GM18951 (cell line): Measurements from ENCODE around the gene EBLN2.
"Not testable (repeated sequence)": the region's sequence is repeated elsewhere in the genome, so short reads cannot be mapped to it uniquely, and the experiment has no call there.

Source experiments
- POLR2A ChIP-seq: IDR thresholded peaks from 4 replicates; pipeline ENCODE4 v1.6.1; 2011; ENCODE audit warnings: mild to moderate bottlenecking; ENCODE audit not compliant: insufficient read length, insufficient read depth; ENCODE audit errors: extremely low read depth
- in situ Hi-C: fragments of 300-500 bp; cut with MboI; formaldehyde crosslinking; loops from one replicate; pipeline ENCODE4 v1.12.0; 2022; ENCODE audit warnings: low sequenced_read_pairs, mixed read lengths, inconsistent platforms; ENCODE audit not compliant: unreplicated experiment

The EBLN2 gene

DNA sequence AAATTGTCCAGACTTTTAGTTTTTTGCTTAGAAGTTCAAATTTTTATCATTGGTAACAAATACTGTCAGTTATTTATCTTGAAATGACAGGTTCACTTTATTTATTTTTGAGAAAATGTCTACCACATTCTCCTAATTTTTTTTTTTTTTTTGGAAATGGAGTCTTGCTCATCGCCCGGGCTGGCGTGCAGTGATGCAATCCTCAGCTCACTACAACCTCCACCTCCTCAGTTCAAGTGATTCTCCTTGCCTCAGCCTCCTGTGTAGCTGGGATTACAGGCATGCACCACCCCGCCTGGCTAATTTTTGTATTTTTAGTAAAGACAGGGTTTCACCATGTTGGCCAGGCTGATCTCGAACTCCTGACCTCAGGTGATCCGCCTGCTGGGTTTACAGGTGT lies 16.1 kb upstream of the EBLN2 start:
- no peak for TF ChIP-seq POLR2A
- in situ Hi-C loops = no loop called here

- in situ Hi-C loops = no loop called here
- TF ChIP-seq POLR2A = no peak
These were observed 15.3 kb upstream of the EBLN2 start for GRCh38 chr3:73046195-73046594.

GRCh38 chr3:73049319-73049718 lies 12.1 kb upstream of the EBLN2 start:
- in situ Hi-C loops = no loop called here
- no peak for TF ChIP-seq POLR2A

- in situ Hi-C loops = loop anchor here (10.0 kb wide), 1 partner anchor 108 kb away; no protein-coding TSS in a partner anchor
- no peak for TF ChIP-seq POLR2A
These were observed 8.6 kb upstream of the EBLN2 start for GRCh38 chr3:73052857-73053256.

GRCh38 chr3:73055583-73055982 lies 5.9 kb upstream of the EBLN2 start:
- in situ Hi-C loops = loop anchor here (10.0 kb wide), 1 partner anchor 111 kb away; no protein-coding TSS in a partner anchor
- TF ChIP-seq POLR2A = no peak

- in situ Hi-C loops = loop anchor here (10.0 kb wide), 1 partner anchor 111 kb away; no protein-coding TSS in a partner anchor
- no peak for TF ChIP-seq POLR2A
These were observed 5.2 kb upstream of the EBLN2 start for GRCh38 chr3:73056014-73056844.

DNA sequence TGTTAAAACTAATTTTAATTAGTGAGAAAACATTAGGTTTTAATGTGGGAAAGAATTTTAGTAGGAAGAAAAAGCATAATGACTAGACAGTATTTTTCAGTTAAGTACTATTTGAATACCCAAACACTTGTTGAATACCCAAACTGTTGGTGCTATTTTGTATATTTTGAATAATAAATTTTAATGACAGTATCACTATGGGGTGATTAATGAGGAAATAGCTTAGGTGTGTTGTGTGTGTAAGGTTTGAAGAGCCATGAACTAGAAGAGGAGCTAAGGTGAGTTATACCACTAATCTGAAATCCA lies 4.7 kb upstream of the EBLN2 start:
- in situ Hi-C loops = loop anchor here (10.0 kb wide), 1 partner anchor 112 kb away; no protein-coding TSS in a partner anchor
- no peak for TF ChIP-seq POLR2A

GRCh38 chr3:73060302-73060723 lies 1.1 kb upstream of the EBLN2 start:
- in situ Hi-C loops = no loop called here
- TF ChIP-seq POLR2A = no peak

- in situ Hi-C loops = not testable (repeated sequence)
These were observed 4.8 kb downstream of the EBLN2 start for GRCh38 chr3:73066243-73066642.

DNA sequence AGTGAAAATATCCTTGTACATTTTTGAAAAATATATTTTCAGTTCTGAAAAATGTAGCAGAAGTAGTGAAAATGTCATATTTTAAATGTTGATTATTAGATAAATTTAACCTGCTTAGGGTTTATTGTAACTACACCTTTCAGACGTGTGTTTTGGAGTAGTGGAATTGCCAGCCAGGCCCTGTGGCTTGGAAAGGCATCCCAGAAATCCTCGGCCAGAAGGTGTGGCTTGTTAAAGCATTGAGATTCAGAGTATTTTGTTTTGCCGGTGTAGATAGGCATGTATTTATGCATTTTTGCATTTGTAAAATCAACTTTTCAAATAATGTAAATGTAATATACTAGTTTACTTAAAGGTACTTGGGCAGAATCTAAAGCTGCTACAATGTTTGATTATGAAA lies 7.0 kb downstream of the EBLN2 start:
- in situ Hi-C loops = no loop called here

GRCh38 chr3:73069187-73069586 lies 7.7 kb downstream of the EBLN2 start:
- in situ Hi-C loops = no loop called here
- TF ChIP-seq POLR2A = no peak

More for the DNA sequence above, 7.0 kb downstream of the EBLN2 start:
- TF ChIP-seq POLR2A = no peak

- in situ Hi-C loops = no loop called here
- no peak for TF ChIP-seq POLR2A
These were observed 8.5 kb downstream of the EBLN2 start for GRCh38 chr3:73069775-73070444.

- no peak for TF ChIP-seq POLR2A
- in situ Hi-C loops = no loop called here
These were observed 9.5 kb downstream of the EBLN2 start for GRCh38 chr3:73070675-73071575.
